NT2/D1 (cell line): Measurements from ENCODE around the gene IGFBP4.

Experiments
- SUZ12 ChIP-seq: IDR thresholded peaks from 2 replicates; pipeline ENCODE4 v1.6.1; 2011; ENCODE audit not compliant: insufficient read length, insufficient read depth; ENCODE audit errors: extremely low read depth
- YY1 ChIP-seq: IDR thresholded peaks from 2 replicates; pipeline ENCODE4 v1.6.1; 2011; ENCODE audit not compliant: insufficient read length, insufficient read depth
- ZNF274 ChIP-seq: IDR thresholded peaks from 2 replicates; pipeline ENCODE4 v1.6.1; 2011; ENCODE audit warnings: mild to moderate bottlenecking, low read depth, low read length

GRCh38 chr17:40433551-40434415 lies 9.5 kb upstream of the IGFBP4 start:
- TF ChIP-seq ZNF274 (no peak), SUZ12 (no peak), YY1 (no peak)
